HG03196 (cell line): ENCODE data around the gene CYP46A1.

ENCODE experiments used
- ATAC-seq: cut with Tn5 transposase; IDR thresholded peaks from one replicate; pipeline ENCODE4 v1.9.1; 2021; ENCODE audit not compliant: unreplicated experiment

Gene CYP46A1

GRCh38 chr14:99672506-99673304 is 11.4 kb upstream of the CYP46A1 start:
- ATAC-seq: peak; percentile 54

DNA sequence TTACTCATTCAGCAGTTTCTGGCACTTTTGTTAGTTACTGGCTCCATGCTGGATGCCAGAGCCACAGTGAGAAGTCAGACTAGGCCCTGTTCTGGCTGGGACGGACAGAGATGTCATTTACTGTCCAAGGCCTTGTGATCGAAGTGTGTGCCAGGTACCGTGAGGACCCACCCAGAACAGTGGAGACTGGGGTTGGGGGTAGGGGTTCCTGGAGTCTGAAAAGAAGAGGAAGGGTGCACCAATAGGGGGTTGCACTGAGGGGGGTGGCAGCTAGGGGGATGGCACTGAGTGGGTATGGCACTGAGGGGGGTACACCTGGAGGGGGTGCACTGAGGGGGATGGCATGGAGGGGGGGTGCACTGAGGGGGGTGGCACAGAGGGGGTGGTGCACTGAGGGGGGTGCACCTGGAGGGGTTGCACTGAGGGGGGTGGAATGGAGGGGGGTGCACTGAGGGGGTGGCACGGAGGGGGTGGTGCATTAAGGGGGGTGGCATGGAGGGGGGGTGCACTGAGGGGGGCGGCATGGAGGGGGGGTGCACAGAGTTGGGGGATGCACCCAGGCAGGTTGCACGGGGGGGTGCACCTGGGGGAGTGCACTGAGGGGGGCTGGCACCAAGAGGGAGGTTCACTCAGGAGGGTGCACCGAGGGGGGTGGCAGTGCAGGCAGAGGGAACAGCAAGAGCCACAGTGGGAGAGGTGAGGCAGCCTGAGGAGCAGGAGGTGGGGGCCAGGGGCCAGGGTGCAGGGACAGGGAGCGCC is 10.6 kb upstream of the CYP46A1 start:
- ATAC-seq: no peak

DNA sequence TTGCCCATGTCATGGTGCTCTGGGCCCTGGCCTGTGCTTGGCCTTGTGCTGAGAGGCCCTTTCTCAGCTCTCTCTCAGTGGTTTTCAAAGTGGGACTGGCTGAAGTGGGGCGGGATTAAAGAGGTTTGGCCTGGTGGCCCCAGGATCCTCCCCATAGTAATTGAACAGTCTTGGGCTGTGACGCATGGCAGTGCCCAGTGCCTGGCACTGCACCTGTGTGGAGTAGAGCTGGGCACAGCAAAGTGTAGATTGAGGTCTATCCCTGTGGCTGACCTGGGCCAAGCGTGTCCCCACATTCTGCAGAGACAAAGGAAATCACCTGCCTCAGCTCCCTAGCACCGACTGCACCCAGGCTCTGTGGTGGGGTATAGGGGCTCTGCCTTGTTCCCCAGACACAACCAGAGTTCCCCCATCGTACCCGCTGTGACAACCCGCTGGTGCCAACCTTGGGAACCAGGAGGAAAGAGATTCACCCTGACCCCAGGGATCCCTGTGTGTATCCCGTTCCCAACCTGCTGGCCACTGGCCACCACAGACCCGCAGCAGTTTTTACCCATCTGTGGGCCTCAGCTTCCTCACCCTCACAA is 9.9 kb upstream of the CYP46A1 start:
- no peak for ATAC-seq

DNA sequence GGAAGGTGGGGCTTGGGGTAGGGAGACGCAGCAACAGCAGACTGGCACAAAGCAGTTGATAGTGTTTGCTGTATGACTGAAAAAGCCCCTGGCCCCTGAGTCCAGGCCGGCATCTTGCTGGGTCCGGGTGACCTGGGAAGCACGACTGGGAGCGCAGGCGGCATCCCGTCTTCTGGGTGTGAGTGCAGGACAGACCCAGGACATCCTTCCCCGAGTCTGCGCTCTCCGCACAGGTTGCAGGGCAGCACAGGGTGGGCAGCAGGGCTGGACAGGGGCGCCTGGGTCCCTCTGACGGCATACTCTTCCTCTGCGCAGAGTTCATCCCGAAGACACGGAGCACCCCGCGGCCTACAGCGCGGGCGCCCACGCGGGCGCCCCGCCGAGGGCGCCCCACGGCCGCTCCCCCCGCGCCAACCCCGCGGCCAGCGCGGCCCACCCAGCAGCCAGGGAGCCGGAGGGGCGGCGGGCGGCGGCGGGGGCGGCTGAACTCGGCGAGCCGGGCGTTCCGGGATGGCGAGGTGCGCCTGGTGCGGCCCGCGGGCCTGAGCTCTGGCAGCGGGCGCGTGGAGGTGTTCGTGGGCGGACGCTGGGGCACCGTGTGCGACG is 9.2 kb upstream of the CYP46A1 start:
- no peak for ATAC-seq

DNA sequence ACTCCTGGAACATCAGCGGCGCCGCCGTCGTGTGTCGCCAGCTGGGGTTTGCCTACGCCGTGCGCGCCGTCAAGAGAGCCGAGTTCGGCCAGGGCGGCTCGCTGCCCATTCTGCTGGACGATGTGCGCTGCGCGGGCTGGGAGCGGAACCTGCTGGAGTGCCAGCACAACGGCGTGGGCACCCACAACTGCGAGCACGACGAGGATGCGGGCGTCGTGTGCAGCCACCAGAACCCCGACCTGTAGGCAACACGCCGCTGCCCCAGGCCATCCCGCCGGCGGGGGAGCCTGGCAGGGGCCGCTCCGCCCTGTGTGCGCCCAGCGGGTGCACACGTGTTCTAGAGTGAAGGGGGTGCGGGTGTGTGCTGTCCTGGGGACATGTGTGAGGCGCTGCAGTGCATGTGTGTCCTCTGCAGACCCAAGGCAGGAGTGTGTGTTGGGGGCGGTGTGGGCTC is 8.7 kb upstream of the CYP46A1 start:
- ATAC-seq: no peak

DNA sequence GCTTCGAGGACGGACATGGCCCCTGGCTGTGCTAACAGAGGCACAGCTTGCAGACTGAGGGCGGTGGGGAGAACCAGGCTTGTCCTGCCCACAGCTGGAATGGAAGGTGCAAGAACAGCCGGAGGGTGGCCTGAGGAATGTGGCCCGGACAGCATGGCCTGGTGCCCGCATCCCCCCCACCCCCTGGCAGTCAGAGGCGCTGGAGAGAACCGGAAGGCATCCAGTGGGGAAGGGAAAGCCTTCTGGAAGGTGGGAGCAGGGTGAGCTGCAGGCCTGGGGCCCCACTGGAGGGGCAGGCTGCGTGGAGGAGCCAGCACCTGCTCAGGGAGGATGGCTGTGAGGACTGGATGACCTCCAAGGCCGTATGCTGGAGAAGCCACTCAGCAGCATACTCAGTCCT is 8.1 kb upstream of the CYP46A1 start:
- ATAC-seq: no peak

GRCh38 chr14:99676657-99677056 is 7.4 kb upstream of the CYP46A1 start:
- ATAC-seq: no peak

- ATAC-seq: no peak
These were observed 6.6 kb upstream of the CYP46A1 start for GRCh38 chr14:99677231-99678140.

DNA sequence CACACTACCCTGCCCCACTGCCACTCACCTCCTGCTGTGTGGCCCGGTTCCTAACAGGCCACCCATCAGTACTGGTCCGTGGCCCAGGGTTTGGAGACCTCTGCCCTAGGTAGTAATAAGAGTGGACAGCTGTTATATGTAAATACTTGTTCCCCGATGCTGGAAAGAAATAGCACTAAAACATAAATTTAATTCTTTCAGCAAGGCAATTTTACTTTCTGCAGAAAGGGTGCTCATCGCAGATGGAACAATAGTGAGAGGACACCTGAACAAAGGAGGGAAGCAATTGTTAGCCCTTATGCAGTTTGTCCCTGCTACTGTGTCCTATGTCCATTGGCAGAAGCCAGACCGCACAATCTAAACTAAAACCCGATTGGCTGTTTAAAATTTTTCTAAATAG is 5.9 kb upstream of the CYP46A1 start:
- no peak for ATAC-seq

DNA sequence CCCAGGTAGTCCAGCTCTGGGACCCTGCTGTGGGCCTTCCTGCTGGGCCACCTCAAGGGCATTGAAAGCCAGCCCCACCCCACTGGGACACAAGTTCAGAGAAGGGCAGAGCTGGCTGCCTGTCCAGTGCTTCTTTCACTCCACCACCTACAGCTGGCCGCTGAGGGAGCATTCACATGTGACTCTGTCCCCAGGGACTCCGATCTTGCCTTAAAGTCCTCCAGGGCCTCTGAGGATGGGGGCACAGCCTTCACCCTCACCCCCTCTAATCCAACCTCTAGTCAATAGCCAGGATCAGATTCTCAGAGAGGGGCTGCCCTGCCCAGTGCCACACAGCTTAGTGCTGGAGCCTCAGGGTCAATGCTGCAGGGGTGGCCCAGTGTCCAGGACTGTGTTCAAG is 5.0 kb upstream of the CYP46A1 start:
- ATAC-seq: no peak

DNA sequence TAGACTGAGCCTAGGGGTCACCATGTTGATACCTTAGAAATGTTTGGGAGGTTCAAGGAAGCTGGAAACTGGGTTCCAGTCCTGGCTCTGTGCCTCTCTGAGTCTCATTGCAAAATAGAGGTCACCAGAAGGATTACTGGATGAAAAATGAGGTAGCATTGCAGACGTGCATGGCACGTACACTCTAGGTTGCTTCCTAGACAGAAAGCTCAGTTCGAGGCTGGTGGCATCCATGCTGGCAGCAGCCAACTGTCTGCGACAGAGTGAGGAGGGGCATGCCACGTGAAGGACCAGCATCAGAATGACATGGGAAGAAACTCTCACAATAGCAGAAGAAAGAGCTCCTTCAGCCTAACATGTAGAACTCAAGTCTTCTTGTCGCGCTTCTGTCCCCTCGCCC is 4.6 kb upstream of the CYP46A1 start:
- ATAC-seq: no peak

DNA sequence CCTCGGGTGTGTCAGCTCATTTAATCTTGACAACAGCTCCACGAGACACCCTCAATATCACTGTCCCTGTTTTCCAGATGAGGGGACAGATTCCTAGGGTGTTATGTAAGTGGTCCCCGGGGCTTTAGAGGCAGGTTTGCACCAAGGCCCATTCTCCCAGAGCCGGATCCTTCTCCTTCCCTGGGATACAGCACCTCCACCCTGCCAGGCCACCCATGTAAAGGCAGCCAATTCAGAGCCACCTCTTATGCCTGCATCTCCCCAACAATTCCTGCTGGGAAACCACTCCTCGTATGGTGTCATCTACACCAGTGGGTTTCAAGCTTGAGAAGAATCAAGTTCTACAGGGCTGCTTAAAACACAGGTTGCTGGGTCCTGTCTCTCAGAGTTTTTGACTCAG is 4.1 kb upstream of the CYP46A1 start:
- ATAC-seq: no peak

DNA sequence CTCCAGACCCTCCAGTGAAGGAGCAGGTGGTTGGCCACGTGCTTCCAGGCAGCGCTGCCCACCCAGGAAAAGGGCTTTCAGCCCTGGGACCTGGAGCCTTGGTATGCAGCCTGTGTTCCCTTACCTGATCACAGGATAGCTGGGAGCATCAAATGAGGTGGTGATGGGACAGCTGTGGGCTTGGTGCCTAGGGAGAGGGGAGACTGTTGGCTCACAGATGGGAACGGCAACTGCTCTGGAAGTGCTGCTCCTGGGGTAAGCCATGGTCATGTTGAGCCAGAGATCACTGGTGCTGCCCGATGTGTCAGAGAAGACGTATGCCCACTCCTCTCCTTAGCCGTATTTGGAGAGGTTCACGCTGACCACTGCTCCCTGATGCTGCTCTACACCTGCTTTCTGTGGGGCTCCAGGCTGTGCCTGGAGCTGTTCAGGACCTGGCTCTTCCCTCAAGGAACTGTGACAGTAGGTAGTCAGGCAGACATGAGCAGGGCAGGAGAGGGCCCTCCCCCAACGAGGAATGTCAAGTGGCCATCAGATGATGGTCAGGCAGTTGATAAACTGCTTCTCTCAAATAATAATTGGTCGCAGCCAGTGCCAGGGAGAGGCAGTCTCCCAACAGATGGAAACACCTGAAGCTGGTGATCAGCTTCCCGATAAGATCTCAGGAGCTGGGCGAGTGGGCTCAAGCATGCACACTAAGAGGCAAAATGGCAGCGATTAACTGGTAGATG is 2.8 kb upstream of the CYP46A1 start:
- ATAC-seq: no peak

DNA sequence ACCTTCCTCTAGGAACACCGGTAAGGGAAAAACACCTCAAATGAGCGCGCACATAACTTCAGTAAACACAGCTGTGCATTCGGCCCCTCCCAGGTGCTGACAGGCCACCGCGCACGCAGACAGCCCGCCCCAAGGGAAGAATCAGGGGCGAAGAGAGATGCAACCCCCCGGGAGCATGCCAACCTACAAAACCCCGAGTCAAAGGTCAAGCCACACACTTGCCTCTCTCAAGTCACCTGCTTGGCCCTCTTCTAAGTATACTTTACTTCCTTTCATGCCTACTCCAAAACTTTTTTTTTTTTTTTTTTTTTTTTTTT is 2.3 kb upstream of the CYP46A1 start:
- ATAC-seq: no peak

DNA sequence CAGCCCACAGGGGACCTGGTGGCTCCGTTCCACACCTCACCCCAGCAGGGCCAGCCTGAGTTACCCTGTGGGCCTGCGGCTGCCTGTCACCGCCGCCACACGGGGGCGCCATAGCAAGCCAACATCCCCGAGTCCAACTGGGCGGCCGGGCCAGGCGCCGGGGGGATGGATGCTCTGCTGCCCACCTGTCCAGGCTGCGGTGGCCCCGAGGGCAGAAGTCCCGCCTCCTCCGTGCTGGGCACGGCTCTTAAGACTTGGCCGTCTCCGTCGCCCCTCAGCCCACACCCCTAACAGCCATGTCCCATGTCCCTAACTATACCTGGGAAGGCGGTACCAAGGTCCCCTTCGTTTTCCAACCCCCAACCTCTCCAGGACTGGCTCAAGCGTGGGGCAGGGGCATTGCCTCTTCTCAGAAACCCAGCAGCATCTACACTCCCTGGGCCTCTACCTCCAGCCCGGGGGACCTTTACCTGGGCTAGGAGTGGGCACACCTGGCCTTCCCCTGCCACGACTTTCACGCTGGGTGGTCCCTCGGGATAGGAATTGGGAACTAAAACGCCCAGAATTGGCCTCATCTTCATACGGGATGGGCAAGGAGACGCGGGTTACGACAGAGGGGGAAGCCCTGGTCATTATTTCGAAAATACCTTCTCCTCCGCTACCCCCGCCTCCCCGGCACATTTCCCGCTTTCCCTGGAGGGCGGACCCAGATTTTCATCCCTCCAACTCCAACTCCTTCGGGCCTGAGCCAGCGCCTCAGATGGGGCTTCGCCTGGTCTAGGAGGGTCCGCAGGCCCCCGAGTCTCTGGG is 1.1 kb upstream of the CYP46A1 start:
- ATAC-seq: peak; percentile 34

GRCh38 chr14:99684410-99684934 is 374 bp downstream of the CYP46A1 start:
- no peak for ATAC-seq

DNA sequence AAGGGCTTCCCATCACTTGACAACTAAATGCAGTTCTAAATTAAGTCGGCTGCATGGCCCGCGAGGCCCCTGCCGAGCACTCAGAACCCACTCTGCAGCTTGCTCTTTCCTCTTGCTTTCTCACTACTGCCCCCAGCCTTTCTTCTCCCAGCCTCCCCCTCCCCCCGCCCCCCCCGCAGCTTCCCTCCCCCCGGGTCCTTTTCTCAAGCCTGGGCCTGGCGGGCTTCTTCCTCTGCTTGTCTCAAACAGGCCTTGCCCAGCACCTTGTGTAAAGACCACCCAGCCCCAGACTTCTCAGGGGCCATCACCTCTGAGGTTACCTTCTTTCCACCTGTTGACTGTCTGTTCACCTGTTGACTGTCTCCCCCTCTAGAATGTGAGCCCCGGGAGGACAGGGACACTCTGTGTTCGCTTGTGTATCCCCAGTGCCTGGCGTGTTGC is 1.1 kb downstream of the CYP46A1 start:
- no peak for ATAC-seq

- no peak for ATAC-seq
These were observed 1.5 kb downstream of the CYP46A1 start for GRCh38 chr14:99685596-99685995.
